GM21528 (cell line): ENCODE measurements around the gene FAM204A.

Source experiments
- ATAC-seq: cut with Tn5 transposase; IDR thresholded peaks from one replicate; pipeline ENCODE4 v1.9.1; 2021; ENCODE audit warnings: mild to moderate bottlenecking, moderate library complexity; ENCODE audit not compliant: unreplicated experiment, low FRiP score

The FAM204A gene

GRCh38 chr10:118341791-118342637 lies at the start of gene FAM204A:
Gene FAM204A (minus strand): TSS chr10:118342324. CDS start chr10:118336415, 5,909 bp downstream.
- peak; percentile 100 for ATAC-seq

GRCh38 chr10:118383699-118384098 lies 41.6 kb upstream of the FAM204A start:
- ATAC-seq, result no peak

DNA sequence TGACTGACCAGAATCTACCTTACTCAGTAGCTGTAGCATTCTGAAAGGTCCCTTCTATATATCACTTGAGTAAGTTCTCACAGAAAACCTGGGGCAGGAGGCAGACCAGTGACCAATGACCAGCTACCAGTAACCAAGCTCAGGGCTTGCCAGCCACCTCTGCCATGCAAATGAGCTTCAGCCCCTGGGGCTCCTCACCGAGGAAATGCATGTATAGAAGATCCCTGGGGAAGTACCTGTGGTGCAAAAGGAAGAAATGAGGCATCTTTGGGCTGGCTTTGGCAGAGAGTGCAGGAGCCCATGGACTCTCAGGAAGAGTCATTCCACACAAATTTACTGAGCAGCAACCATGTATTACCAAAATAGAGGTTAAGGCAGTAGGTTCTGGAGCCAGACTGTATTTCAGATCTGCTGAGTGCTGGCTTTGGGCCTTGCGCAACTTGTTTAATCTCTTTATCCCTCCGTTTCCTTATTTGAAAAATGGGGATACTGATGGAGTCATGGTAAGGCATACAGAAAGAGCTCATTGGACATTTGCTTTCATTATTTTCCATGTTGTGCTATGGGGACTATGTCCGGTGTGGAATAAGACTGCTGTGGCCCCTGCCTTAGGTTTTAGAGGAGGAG lies 41.1 kb upstream of the FAM204A start:
- no peak for ATAC-seq

GRCh38 chr10:118374404-118374803 lies 32.3 kb upstream of the FAM204A start:
- ATAC-seq, result no peak

- no peak for ATAC-seq
Observed at GRCh38 chr10:118373786-118374185, 31.7 kb upstream of the FAM204A start.

- ATAC-seq, result no peak
Observed at GRCh38 chr10:118370499-118370898, 28.4 kb upstream of the FAM204A start.

DNA sequence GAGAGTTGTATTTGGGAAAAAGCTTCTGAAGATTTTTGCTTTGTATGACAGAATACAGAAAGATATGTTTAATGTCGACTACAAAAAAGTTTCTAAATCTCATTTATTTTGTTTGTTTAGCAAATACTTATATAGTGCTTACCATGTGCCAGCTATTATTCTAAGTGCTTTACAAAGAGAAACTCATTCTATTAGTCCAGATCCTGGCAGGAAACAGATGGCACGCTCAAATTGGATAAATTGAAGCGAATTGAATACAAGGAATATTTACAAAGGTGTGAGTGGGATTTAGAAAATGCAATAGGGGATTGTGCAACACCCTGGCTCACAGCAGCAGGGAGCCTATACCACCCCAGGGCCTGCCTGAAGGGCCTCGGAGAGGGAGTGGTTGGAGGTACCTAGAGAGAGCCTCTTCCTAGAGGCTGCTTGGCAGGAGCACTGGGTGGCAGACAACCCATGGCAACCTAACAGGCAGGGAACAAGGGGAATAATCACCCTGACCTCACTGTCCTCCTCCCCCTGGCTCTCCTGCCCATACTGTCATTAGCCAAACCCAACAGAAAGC lies 27.6 kb upstream of the FAM204A start:
- no peak for ATAC-seq

DNA sequence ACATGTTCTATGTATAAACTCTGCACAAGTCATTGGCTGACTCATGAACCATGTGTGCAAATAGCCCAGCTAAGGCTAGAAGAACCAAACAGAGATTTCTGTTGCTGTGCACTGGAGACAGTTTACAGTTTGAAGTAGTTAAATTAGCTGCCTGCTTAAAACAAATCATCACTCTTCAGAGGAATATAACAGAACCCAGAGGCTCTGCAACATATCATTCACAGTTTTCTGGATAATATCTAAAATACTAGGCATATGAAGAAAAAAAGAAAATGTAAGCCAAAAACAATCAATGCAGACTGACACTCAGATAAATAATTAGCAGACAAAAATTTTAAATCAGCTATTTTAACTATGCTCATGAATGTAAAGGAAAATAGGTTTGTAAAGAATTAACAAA lies 23.6 kb upstream of the FAM204A start:
- ATAC-seq, result no peak

GRCh38 chr10:118362103-118362502 lies 20.0 kb upstream of the FAM204A start:
- no peak for ATAC-seq

DNA sequence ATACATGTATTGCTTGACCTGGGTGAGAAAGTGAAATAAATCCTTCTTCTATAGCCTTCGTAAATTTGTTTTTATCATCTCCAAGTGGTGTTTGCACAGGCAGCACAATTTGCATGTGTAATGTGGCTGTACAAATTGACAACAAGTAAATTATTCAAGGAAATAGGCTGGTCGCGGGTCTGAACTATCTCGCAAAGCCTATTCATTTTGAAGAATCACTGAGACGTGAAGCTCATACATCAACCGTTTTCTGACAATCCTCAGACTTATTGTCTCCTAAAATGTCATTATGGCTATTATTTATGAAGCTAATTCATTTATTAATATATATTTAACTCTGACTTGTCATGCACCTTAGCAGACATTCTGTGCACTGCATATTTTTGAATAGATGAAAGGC lies 16.2 kb upstream of the FAM204A start:
- ATAC-seq, result no peak

- no peak for ATAC-seq
Observed at GRCh38 chr10:118357841-118358240, 15.7 kb upstream of the FAM204A start.

GRCh38 chr10:118356628-118357027 lies 14.5 kb upstream of the FAM204A start:
- no peak for ATAC-seq

DNA sequence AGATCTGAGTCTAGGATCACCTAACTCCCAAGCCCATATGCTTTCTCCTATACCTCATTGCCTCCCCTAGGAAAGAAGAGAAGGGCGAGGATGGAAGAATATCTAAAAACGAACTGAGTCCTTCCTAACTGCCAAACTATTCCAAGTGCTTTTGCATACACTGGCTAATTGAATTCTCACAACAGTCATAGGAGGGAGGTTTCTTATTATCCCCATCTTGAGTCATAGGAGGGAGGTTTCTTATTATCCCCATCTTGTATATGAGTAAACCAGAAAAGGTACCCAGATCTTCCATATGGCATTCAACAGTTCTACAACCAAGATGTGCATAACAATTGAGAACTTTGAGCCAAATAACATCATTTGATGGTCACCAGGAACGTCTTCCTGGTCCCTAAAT lies 13.1 kb upstream of the FAM204A start:
- ATAC-seq, result no peak

DNA sequence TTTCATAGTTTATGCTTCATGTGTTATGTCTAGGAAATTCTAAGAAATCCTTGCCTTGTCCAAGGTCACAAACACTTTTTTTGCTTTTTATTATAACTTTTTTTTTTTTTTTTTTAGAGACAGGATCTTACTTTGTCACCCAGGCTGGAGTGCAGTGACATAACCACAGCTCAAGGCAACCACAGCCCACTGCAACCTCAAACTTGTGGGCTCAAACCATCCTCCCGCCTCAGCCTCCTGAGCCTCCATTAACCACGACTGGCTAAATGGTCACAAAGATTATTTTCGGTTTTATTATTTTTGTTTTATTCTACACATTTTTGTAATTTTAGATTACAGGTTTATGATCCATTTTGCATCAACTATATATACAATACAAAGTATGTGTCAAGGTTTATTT lies 7.1 kb upstream of the FAM204A start:
- ATAC-seq, result no peak

- ATAC-seq, result no peak
Observed at GRCh38 chr10:118343549-118343948, 1.4 kb upstream of the FAM204A start.

- no peak for ATAC-seq
Observed at GRCh38 chr10:118343115-118343514, 991 bp upstream of the FAM204A start.

- peak; percentile 3 for ATAC-seq
Observed at GRCh38 chr10:118342638-118343020, 505 bp upstream of the FAM204A start.

GRCh38 chr10:118340486-118340885 lies 1.6 kb downstream of the FAM204A start:
- ATAC-seq, result no peak

GRCh38 chr10:118339111-118339510 lies 3.0 kb downstream of the FAM204A start:
- no peak for ATAC-seq

DNA sequence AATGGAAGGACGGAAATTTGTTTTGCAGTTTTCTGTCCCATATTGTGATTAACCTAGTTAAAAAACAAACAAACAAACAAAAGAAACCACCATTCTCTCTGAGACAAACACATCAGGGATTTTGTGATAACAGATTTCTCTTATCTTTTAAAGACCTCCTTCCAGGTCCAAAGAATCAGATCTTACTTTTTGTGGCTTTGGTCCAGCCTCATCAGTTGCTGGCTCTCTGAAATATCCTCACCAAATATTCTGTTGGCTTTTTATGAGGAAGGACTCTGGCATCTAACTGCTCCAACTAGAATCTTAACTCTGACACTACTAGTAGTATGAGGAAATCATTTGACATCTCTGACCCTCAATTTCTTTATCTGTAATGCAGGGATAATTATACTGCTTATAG lies 4.8 kb downstream of the FAM204A start:
- ATAC-seq, result no peak

DNA sequence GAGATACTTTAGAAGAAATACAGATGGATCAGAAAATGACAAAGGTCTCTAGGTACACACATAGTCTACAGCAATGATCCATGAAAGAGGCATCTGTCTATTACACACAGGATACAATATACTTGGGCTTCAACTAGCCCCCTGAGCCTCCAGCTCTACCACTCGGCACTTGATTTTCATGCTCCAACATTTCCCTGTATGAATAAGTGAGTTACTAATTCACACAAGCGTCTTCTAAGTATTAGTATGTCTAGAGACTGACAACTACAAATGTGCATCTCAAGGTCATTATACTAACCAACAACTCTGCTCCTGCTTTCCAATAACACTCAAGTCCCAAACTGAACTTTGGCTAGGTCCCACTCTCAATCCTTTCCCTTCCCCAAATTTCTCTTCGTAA lies 8.3 kb downstream of the FAM204A start:
- ATAC-seq, result no peak
